Stimulated activated naive CD8-positive, alpha-beta T cell treated with anti-CD3 and anti-CD28 coated beads, Interleukin-15, amount 100 ng/mL, for 72 hours (primary cell): ENCODE data around the gene MACF1.
"Not testable (repeated sequence)": the region's sequence is repeated elsewhere in the genome, so short reads cannot be mapped to it uniquely, and the experiment has no call there.

Experiments used
- ATAC-seq: fragments of 150-1000 bp; cut with Tn5 transposase; 2 replicates; pipeline ENCODE4 v1.10.0; 2021; ENCODE audit warnings: mild to moderate bottlenecking, moderate library complexity
- DNase-seq, 2 donors: peaks; one replicate each; pipeline ENCODE4 v3.0.0; 2021 to 2022
- H3K27ac Mint-ChIP-seq, 2 donors: one replicate each; pipeline ENCODE4 v1.8.0; 2022; ENCODE audit warnings: mild to moderate bottlenecking in 2 of 2, mixed read lengths in 2 of 2, moderate library complexity in 2 of 2
- H3K27me3 Mint-ChIP-seq: one replicate; pipeline ENCODE4 v1.8.0; 2022; ENCODE audit warnings: mixed read lengths
- H3K4me1 Mint-ChIP-seq: one replicate; pipeline ENCODE4 v1.8.0; 2022; ENCODE audit warnings: mild to moderate bottlenecking, mixed read lengths
- H3K4me3 Mint-ChIP-seq, 2 donors: one replicate each; pipeline ENCODE4 v1.8.0; 2022; ENCODE audit warnings: mild to moderate bottlenecking in 2 of 2, mixed read lengths in 2 of 2, moderate library complexity in 1 of 2
- H3K9me3 Mint-ChIP-seq, 2 donors: one replicate each; pipeline ENCODE4 v1.8.0; 2022; ENCODE audit warnings: mixed read lengths in 2 of 2

The MACF1 gene

DNA sequence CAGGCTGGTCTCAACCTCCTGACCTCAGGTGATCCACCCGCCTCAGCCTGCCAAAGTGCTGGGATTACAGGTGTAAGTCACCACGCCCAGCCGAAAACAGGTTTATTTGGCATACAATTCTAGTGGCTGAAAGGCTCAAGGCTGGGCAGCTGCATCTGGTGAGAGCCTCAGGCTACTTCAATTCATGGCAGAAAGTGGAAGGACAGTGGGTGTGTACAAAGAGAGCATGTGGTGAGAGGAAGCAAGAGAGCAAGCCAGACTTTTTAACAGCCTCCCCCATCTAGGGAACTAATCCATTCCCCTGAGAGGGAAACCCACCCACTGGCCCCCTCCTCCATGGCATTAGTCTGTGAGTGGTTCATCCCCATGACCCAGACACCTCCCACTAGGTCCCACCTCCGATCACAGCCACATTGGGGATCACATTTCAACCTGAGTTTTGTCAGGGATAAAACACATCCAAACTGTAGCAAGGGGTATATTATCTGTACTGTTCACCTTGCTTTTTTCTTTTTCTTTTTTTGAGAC, 296.4 kb downstream of the MACF1 start:
- ATAC-seq (no peak), DNase-seq (no peak)
- H3K9me3 Mint-ChIP-seq = no peaks in the 10 kb centered on the region
- H3K4me3 Mint-ChIP-seq = no peak overlapping the region
- H3K27ac Mint-ChIP-seq = peak overlapping the region in 1 of 2 donors; percentile 49
- H3K4me1 Mint-ChIP-seq = no peaks in the 10 kb centered on the region
- H3K27me3 Mint-ChIP-seq = peaks cover 30% of the 10 kb centered on the region

DNA sequence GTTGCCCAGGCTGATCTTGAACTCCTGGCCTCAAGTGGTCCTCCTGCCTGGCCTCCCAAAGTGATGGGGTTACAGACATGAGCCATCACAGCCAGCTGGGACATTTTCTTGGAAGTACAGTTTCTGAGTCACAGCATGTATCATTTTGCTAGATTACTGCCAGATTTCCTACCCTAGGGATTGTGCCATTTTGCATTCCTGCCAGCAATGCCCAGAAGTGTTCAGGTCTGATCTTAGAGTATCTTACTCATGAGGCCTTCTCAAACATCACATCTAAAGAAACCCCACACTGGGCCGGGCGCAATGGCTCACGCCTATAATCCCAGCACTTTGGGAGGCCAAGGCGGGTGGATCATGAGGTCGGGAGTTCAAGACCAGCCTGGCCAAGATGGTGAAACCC, 297.2 kb downstream of the MACF1 start:
- Mint-ChIP-seq H3K27ac (no peak overlapping the region), H3K4me1 (no peaks in the 10 kb centered on the region), H3K4me3 (no peak overlapping the region), H3K27me3 (peaks cover 29% of the 10 kb centered on the region), H3K9me3 (no peaks in the 10 kb centered on the region)
- DNase-seq (no peak), ATAC-seq (no peak)

DNA sequence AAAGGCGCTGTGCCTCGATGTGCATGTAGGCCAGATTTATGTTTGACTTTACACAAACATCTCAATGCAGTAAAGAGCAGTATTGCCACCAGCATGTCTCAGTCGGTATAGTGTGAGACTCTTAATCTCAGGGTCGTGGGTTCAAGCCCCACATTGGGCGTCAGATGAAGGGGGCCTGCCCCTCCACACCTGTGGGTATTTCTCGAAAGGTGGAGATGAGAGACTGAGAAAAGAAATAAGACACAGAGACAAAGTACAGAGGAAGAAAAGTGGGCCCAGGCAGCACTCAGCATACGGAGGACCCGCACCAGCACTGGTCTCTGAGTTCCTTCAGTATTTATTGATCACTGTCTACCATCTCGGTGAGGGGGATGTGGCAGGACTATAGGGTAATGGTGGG, 299.9 kb downstream of the MACF1 start:
- peaks cover 39% of the 10 kb centered on the region for H3K27me3 Mint-ChIP-seq
- not testable (repeated sequence) for H3K4me1 Mint-ChIP-seq, H3K9me3 Mint-ChIP-seq, ATAC-seq, DNase-seq, H3K4me3 Mint-ChIP-seq, H3K27ac Mint-ChIP-seq

DNA sequence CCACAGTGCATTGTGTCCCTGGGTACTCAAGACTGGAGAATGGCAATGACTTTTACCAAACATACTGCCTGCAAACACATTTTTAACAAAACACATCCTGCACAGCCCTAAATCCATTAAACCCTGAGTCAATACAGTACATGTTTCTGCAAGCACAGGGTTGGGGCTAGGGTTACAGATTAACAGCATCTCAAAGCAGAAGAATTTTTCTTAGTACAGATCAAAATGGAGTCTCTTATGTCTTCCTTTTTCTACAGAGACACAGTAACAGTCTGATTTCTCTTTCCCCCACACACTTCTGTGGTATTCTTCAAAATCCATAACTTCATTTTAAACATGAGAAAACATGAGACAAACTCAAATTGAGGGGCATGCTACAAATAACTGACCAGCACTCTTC, 300.8 kb downstream of the MACF1 start:
- no peaks in the 10 kb centered on the region for H3K9me3 Mint-ChIP-seq
- H3K4me1 Mint-ChIP-seq = peaks cover 13% of the 10 kb centered on the region
- H3K27ac Mint-ChIP-seq = no peak overlapping the region
- ATAC-seq = no peak
- no peak overlapping the region for H3K4me3 Mint-ChIP-seq
- H3K27me3 Mint-ChIP-seq = peaks cover 43% of the 10 kb centered on the region
- DNase-seq = no peak

DNA sequence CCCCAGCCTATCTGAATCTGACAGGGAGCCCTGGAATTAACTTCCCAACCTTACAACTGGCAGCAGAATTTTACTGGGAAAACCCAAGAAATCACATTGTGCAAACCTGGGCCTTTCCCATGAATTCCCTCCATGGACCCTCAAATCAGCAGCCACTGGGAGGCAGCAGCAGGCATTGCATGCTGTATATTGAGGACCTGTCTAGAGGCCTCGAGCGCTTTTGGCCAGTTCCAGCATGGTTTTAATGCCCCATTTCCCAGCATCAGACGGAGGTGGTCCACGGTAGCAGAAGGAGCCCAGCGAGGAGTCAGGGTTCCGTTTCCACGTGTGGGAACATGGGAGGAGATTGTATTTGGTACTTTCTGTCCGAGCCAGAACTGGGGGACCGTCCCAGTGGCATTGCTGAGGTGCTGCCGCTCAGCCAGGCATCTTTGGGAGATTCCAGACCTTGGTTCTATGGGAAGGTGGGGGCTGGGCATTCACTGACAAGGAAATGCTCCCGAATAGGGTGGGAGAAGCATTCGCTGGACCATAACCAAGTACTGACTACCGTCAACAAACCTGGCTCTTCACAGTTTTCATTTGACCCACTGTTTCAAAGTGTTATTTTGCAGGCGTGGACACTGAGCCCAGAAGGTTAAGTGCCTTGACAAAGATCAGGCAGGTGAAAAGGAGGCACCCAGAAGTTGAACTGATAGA, 302.9 kb downstream of the MACF1 start:
- H3K9me3 Mint-ChIP-seq = no peaks in the 10 kb centered on the region
- no peak for DNase-seq
- H3K4me3 Mint-ChIP-seq = no peak overlapping the region
- H3K4me1 Mint-ChIP-seq = peaks cover 19% of the 10 kb centered on the region
- peaks cover 36% of the 10 kb centered on the region for H3K27me3 Mint-ChIP-seq
- no peak for ATAC-seq
- no peak overlapping the region for H3K27ac Mint-ChIP-seq

DNA sequence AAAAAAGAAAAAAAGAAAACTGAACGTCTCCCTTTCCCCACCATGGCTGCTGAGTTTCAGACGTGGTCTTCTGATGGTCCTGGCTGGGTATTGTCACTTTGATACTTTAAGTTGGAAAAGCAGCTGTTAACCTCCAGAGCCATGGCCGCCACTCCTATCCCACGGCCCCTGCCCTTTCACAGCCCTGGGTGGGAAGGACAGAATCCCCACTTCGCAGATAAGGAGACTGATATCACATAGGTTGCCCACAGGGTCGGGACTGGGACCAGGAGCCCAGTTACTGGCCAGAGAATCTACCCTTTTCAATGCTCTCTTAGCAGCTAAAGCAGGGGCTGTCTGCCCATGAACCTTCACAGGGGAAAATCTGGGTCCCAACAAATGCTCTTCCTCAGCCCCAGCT, 303.8 kb downstream of the MACF1 start:
- H3K27ac Mint-ChIP-seq = peak overlapping the region in 1 of 2 donors; percentile 54
- H3K4me3 Mint-ChIP-seq = no peak overlapping the region
- H3K9me3 Mint-ChIP-seq = no peaks in the 10 kb centered on the region

DNA sequence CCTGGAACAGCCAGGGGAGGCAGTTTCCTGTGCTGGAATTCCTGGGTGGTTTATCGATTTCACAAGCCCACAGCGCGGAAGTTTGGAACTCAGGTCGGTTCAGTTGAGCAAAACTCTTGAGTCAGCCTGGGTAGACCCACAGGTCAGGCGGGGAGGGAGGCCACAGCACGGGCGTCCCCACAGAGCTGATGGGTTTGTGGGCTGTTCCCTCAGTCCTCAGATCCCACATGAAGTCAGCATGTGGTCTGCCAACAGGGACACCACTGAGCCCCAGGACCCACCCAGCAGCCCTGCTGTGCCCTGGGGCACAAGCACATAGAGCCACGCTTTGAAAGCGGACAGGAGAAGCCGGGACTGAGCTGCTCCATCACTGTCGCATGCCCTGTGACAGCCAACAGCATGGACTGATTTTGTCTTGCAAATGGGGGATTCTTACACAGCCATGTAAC, 304.4 kb downstream of the MACF1 start:
- no peak for DNase-seq
- peaks cover 19% of the 10 kb centered on the region for H3K4me1 Mint-ChIP-seq
- peaks cover 36% of the 10 kb centered on the region for H3K27me3 Mint-ChIP-seq
- peak; percentile 54 for ATAC-seq
- H3K4me3 Mint-ChIP-seq = peak overlapping the region in 1 of 2 donors; percentile 68
- peak overlapping the region in 1 of 2 donors; percentile 54 for H3K27ac Mint-ChIP-seq
- H3K9me3 Mint-ChIP-seq = no peaks in the 10 kb centered on the region

More for the DNA sequence above, 303.8 kb downstream of the MACF1 start:
- H3K27me3 Mint-ChIP-seq = peaks cover 36% of the 10 kb centered on the region
- peaks cover 19% of the 10 kb centered on the region for H3K4me1 Mint-ChIP-seq
- no peak for ATAC-seq
- no peak for DNase-seq

DNA sequence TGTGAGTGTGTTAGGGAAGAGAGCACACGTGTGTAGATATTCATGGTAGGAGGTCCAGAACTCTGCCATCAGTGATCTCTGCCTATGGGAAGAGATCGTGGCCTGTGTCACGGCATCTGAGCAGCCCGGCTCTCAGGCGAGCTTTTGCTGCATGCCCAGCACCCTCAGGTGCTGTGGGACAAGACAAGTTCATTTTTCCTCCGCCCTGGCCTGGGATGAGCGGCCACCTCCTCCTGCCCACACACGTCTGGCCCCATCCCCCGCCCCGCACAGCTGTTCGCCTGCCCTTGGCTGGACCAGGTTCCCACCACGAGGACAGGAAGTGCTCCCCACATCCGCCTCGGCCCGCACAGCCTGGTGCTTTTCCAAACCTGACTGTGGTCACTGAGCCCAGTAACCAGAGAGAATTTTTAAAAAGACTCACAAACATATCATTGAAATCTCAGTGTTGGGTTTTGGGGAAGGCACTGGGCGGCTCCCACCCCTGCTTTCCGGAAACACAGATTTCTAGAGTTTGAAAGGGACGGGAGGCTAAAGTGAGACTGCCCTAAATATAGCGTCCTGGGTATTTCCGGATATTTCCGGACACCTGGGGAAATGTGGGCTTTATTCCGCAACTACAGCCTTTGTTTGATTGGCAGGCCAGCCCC, 305.0 kb downstream of the MACF1 start:
- no peaks in the 10 kb centered on the region for H3K9me3 Mint-ChIP-seq
- DNase-seq (no peak), ATAC-seq (peak; percentile 44)
- H3K4me3 Mint-ChIP-seq = peak overlapping the region; percentile 43 to 68
- H3K4me1 Mint-ChIP-seq = peaks cover 19% of the 10 kb centered on the region
- H3K27ac Mint-ChIP-seq = peak overlapping the region in 1 of 2 donors; percentile 4
- H3K27me3 Mint-ChIP-seq = peaks cover 36% of the 10 kb centered on the region

DNA sequence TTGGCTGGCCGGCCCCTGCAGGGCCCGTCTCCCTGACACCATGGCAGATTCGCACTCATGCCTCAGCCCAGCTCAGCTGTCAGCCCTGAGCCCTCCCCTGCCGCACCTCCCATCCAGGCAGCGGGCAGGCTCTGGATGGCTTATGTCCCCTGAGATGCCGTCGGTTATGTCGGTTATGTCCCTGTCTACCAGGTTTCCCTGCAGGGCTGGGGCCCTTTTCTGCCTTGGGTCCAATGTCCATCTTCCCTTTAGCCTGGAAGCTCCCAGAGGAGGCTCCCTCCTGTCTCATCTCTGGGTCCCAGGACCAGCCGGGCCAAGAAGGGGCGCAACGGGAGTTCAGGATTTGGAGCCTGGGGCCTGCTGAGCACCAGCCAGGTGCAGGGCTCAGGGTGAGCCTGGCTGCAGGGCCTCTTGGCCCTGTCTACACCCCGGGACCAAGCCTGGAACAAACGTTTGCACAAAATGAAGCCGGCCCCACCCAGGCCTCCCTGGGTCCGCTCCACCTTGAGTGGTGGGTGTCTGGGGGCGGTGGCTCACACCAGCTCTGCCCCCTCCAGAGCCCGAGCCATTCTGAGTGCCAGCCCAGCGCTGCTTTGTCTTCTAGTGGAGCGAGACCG, 306.2 kb downstream of the MACF1 start:
- DNase-seq, H3K27ac Mint-ChIP-seq, ATAC-seq, H3K9me3 Mint-ChIP-seq: not testable (repeated sequence)
- Mint-ChIP-seq H3K27me3 (peaks cover 36% of the 10 kb centered on the region), H3K4me1 (peaks cover 24% of the 10 kb centered on the region), H3K4me3 (peak overlapping the region in 1 of 2 donors; percentile 12)

DNA sequence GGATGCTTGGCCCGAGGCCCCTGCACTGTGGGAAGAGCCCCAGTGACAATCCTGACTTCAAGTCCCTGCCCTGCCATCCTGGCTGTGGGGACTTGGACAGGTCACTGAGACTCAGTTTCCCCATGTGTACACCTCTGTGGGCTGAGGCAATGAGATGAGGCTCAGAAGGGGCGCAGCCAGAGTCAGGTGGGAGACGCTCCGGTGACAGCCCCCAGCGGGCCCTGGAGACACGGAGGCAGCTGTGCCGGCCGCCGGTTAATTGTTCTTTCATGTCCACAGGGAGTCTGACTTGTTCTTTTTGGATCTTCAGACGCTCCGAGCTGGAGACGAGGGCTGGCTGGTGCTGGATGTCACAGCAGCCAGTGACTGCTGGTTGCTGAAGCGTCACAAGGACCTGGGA, 307.0 kb downstream of the MACF1 start:
- Mint-ChIP-seq H3K27me3 (peaks cover 34% of the 10 kb centered on the region), H3K4me1 (peaks cover 25% of the 10 kb centered on the region)
- DNase-seq, H3K4me3 Mint-ChIP-seq, ATAC-seq, H3K9me3 Mint-ChIP-seq, H3K27ac Mint-ChIP-seq: not testable (repeated sequence)

DNA sequence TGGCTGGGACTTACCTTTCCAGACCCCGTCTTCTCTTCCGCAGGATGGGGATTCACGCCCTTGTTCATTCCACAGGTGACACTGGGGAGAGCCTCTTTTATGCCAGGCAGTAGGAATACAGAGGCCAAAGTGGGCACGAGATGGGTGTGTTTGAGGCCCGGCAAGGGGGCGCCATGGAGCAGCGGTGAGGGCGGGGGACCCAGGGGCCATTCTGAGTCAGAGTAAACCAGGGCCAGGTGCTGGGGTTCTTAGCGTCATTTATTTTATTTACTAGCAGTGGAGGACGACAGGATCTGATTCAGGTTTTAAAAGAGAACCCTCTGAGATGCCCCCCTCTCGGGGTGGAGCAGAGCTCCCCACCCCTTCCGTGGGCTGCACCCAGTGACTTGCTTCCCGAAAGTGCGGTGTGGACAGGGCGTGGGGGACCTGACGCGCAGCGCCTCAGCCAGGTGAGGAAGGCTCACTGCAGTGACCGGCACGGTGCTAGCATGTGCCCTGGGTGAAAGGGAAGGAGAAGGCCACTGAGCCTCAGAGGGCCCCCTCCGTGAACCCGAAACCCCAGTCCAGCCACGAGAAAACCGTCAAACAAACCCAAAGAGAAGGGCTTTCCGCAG, 307.8 kb downstream of the MACF1 start:
- H3K4me3 Mint-ChIP-seq, H3K9me3 Mint-ChIP-seq, H3K27ac Mint-ChIP-seq, DNase-seq: not testable (repeated sequence)
- peaks cover 25% of the 10 kb centered on the region for H3K27me3 Mint-ChIP-seq
- H3K4me1 Mint-ChIP-seq = peaks cover 25% of the 10 kb centered on the region
- ATAC-seq = peak; percentile 52

DNA sequence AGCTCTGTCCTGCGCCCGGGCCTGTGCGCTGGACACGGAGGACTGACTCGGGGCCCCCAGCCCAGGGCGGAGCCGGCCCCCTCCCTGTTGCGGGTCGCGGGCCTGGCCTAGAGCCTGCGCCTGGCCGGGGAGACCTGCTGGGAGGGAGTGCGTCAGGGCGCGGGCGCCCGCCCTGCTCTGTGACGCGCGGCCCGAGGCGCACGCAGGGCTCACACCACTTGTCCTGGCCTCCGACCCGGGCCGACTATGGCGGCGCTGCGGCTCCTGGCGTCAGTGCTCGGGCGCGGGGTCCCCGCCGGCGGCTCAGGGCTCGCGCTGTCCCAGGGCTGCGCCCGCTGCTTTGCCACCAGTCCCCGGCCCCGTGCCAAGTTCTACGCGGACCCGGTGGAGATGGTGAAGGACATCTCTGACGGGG, 310.2 kb downstream of the MACF1 start:
- not testable (repeated sequence) for H3K9me3 Mint-ChIP-seq, H3K27ac Mint-ChIP-seq, H3K27me3 Mint-ChIP-seq, H3K4me3 Mint-ChIP-seq
- peak in 1 of 2 donors; percentile 36 for DNase-seq
- peak; percentile 62 for ATAC-seq
- H3K4me1 Mint-ChIP-seq = peaks cover 14% of the 10 kb centered on the region

DNA sequence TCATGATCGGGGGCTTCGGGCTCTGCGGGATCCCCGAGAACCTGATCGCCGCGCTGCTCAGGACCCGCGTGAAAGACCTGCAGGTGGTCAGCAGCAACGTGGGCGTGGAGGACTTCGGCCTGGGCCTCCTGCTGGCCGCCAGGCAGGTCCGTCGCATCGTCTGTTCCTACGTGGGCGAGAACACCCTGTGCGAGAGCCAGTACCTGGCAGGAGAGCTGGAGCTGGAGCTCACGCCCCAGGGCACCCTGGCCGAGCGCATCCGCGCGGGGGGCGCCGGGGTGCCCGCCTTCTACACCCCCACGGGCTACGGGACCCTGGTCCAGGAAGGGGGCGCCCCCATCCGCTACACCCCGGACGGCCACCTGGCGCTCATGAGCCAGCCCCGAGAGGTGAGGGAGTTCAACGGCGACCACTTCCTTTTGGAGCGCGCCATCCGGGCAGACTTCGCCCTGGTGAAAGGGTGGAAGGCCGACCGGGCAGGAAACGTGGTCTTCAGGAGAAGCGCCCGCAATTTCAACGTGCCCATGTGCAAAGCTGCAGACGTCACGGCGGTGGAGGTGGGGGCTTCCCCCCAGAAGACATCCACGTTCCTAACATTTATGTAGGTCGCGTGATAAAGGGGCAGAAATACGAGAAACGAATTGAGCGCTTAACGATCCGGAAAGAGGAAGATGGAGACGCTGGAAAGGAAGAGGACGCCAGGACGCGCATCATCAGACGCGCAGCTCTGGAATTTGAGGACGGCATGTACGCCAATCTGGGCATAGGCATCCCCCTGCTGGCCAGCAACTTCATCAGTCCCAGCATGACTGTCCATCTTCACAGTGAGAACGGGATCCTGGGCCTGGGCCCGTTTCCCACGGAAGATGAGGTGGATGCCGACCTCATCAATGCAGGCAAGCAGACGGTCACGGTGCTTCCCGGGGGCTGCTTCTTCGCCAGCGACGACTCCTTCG, 310.9 kb downstream of the MACF1 start:
- not testable (repeated sequence) for H3K27me3 Mint-ChIP-seq, H3K9me3 Mint-ChIP-seq
- Mint-ChIP-seq H3K4me3 (peak overlapping the region; percentile 59 to 86), H3K27ac (peak overlapping the region in 1 of 2 donors; percentile 13), H3K4me1 (peaks cover 11% of the 10 kb centered on the region)
- peak in 1 of 2 donors; percentile 56 for DNase-seq
- ATAC-seq = peak; percentile 76

DNA sequence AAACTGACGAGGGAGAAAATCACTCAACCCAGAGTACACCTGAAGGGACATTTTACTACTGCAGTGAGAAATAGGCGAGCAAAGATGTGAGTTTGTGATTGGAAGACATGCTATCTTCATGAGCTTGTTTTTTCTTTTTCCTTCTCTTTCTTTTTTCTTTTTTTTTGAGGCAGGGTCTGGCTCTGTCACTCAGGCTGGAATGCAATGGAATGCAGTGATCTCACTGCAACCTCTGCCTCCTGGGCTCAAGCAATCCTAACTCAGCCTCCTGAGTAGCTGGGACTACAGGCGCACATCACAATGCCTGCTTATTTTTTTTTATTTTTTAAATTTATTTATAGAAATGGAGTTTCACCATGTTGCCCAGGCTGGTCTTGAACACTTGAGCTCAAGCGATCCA, 312.3 kb downstream of the MACF1 start:
- H3K27ac Mint-ChIP-seq, H3K27me3 Mint-ChIP-seq, H3K9me3 Mint-ChIP-seq, DNase-seq, H3K4me1 Mint-ChIP-seq, ATAC-seq: not testable (repeated sequence)
- peak overlapping the region in 1 of 2 donors; percentile 32 for H3K4me3 Mint-ChIP-seq
